ENCODE results near the gene CLCN1.
A peak's percentile ranks its signal among the peaks of the same experiment; 100 is the strongest.

CLCN1 gene

GRCh38 chr7:143363016-143363937 lies 47.4 kb downstream of the CLCN1 start:
- H3K4me3 ChIP-seq (replicated peaks; ENCODE audit: low read depth, low read length): peak overlapping the region; percentile 15; the same call in 1 of the 2 replicates
- DNase-seq (ENCODE audit: extremely low read depth, low read depth): no peak
- TF ChIP-seq CTCF (IDR thresholded peaks at IDR 0.05; ENCODE audit: low read depth, low read length, missing control alignments): no peak

- TF ChIP-seq CTCF (IDR thresholded peaks at IDR 0.05; ENCODE audit: low read depth, low read length, missing control alignments): no peak
- no peak overlapping the region for H3K4me3 ChIP-seq (replicated peaks; ENCODE audit: low read depth, low read length)
- no peak for DNase-seq (ENCODE audit: extremely low read depth, low read depth)
Observed at GRCh38 chr7:143367972-143368371, 52.1 kb downstream of the CLCN1 start.

- DNase-seq (ENCODE audit: extremely low read depth, low read depth): no peak
- no peak overlapping the region for H3K4me3 ChIP-seq (replicated peaks; ENCODE audit: low read depth, low read length)
- no peak for TF ChIP-seq CTCF (IDR thresholded peaks at IDR 0.05; ENCODE audit: low read depth, low read length, missing control alignments)
Observed at GRCh38 chr7:143368387-143368786, 52.5 kb downstream of the CLCN1 start.

GRCh38 chr7:143369678-143370651 lies 54.1 kb downstream of the CLCN1 start:
- TF ChIP-seq CTCF (IDR thresholded peaks at IDR 0.05; ENCODE audit: low read depth, low read length, missing control alignments): no peak
- H3K4me3 ChIP-seq (replicated peaks; ENCODE audit: low read depth, low read length): no peak overlapping the region
- no peak for DNase-seq (ENCODE audit: extremely low read depth, low read depth)

- H3K4me3 ChIP-seq (replicated peaks; ENCODE audit: low read depth, low read length): no peak overlapping the region
- no peak for DNase-seq (ENCODE audit: extremely low read depth, low read depth)
- TF ChIP-seq CTCF (IDR thresholded peaks at IDR 0.05; ENCODE audit: low read depth, low read length, missing control alignments): no peak
Observed at GRCh38 chr7:143372070-143372469, 56.2 kb downstream of the CLCN1 start.

- TF ChIP-seq CTCF (IDR thresholded peaks at IDR 0.05; ENCODE audit: low read depth, low read length, missing control alignments): peak; percentile 20
- DNase-seq (ENCODE audit: extremely low read depth, low read depth): no peak
Observed at GRCh38 chr7:143373255-143373794, 57.4 kb downstream of the CLCN1 start.

More at GRCh38 chr7:143373255-143373794, 57.4 kb downstream of the CLCN1 start:
- H3K4me3 ChIP-seq (replicated peaks; ENCODE audit: low read depth, low read length): no peak overlapping the region
